Esophagus squamous epithelium (tissue), 5 donors: ENCODE data around the gene KSR2. TPM values are rescaled to one million over a fixed set of nuclear protein-coding genes. Genes with fewer than 3 reads are reported as not detected.

Source experiments
- DNase-seq: peaks from one replicate; lab custom pipeline; 2025; lab: John Stamatoyannopoulos, UW
- H3K27ac ChIP-seq, 4 donors: fragments of 200-600 bp; sonication (generic); one replicate each; pipeline ENCODE4 v1.5.1; 2016 to 2019; ENCODE audit warnings: mild to moderate bottlenecking in 1 of 4
- H3K27me3 ChIP-seq, 4 donors: fragments of 200-600 bp; sonication (generic); 1 replicate in 3 of 4; 2 replicates in 1 of 4; pipeline versions ENCODE4 v1.5.1 to v1.6.0; 2017 to 2021; ENCODE audit warnings: antibody characterized with exemption in 1 of 4
- H3K36me3 ChIP-seq, 3 donors: fragments of 200-600 bp; sonication (generic); one replicate each; pipeline ENCODE4 v1.5.1; 2016 to 2019
- H3K4me1 ChIP-seq, 3 donors: fragments of 200-600 bp; sonication (generic); one replicate each; pipeline ENCODE4 v1.5.1; 2017 to 2019
- H3K4me3 ChIP-seq, 4 donors: fragments of 200-600 bp; sonication (generic); 1 replicate in 3 of 4; 2 replicates in 1 of 4; pipeline ENCODE4 v1.5.1; 2016 to 2019; ENCODE audit warnings: mild to moderate bottlenecking in 2 of 4, moderate library complexity in 1 of 4
- H3K9me3 ChIP-seq, 3 donors: fragments of 200-600 bp; sonication (generic); one replicate each; pipeline ENCODE4 v1.5.1; 2016 to 2019
- POLR2A ChIP-seq, 4 donors: fragments of 450-650 bp; IDR thresholded peaks; one replicate each; pipeline ENCODE4 v1.6.1; 2017; ENCODE audit warnings: antibody characterized with exemption in 4 of 4, mild to moderate bottlenecking in 4 of 4, moderate library complexity in 3 of 4
- WGBS, 2 donors: methylation state at CpG; one replicate each; pipeline ENCODE4 v1.1.5; 2018; 5-methylcytosine and 5-hydroxymethylcytosine counted together
- intact Hi-C: fragments of 100-400 bp; cut with DNase I; formaldehyde crosslinking; loops from one replicate; pipeline ENCODE4 v1.15.0; 2022
- total RNA-seq, 4 donors: library from RNA; depleted of rRNA; stranded (reverse); fragments of >200 nt; gene quantifications; one replicate each; pipeline ENCODE4 v1.1.0, GENCODE V29; 2016
- TF ChIP-seq, protein P1 (sequence below), 6 experiments: fragments of 450-650 bp in 4 of 6; fragments of 200-600 bp in 2 of 6; sonication (generic) in 2 of 6; IDR thresholded peaks; one replicate each; pipeline ENCODE4 v1.5.1; 2016 to 2019; ENCODE audit warnings: antibody characterized with exemption in 6 of 6, mild to moderate bottlenecking in 4 of 6, moderate library complexity in 4 of 6
- donor health status: DM: yes; HTN: yes; CAD: no.

The KSR2 gene
- total RNA-seq, 4 donors from 2014 or later: under 0.01 to 0.13 (median 0.03) TPM

DNA sequence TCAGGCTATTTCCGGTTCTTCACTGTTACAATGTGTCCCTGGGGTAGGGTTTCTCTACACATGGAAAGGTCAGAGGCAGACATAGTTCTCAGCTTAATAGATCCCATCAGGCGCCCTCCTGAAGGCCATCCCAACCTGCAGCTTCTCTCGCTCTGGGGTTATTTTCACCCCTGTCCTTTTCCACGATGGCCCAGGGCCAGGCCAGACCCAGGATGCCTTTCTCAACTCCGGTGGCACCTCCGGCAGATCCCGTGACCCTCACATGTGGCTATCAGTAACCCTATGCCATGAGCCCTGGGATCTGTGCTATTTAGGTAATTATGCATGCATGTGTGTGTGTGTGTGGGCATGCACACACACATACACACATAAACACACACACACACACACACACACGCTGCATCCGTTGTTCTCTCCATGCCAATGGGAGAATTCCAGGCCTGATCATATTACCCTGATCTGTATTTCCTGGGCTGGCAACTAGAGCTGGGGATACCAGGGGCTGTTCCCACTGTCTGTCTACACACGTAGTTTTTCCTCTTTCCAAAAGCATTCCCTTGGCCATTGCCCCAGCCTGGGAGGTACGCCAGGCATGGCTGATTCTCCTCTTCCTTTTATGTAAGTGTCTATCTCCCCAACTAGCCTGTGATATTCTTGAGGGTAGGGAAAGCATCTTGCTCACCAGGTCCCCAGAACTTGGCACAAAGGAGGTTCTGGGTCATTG is 556.2 kb downstream of the KSR2 start:
- H3K27ac ChIP-seq: no peak overlapping the region
- DNase-seq: no peak

DNA sequence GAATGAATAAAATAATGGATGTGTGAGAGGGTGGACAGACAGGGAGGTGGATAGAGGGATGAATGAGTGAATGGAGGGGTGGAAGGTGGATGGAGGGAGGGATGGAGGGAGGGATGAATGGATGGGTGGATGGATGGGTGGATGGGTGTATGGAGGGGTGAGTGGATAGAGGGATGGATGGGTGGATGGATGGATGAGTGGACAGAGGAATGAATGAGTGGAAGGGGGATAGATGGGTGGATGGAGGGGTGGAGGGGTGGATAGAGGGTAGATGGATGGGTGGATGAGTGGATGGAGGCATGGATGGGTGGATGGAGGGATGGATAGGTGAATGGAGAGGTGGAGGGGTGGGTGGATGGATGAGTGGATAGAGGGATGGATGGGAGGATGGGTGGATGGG is 559.5 kb downstream of the KSR2 start:
- H3K4me3 ChIP-seq: no peak overlapping the region
- peaks cover 0 to 15% (median 0%) of the 10 kb centered on the region in 4 donors for H3K27me3 ChIP-seq
- no peaks in the 10 kb centered on the region for H3K36me3 ChIP-seq
- H3K9me3 ChIP-seq: no peaks in the 10 kb centered on the region
- intact Hi-C loops: no loop called here
- H3K4me1 ChIP-seq: peaks cover 0 to 11% (median 0%) of the 10 kb centered on the region in 3 donors
- H3K27ac ChIP-seq: no peak overlapping the region
- DNase-seq: no peak
- TF ChIP-seq POLR2A (IDR thresholded peaks at IDR 0.05): no peak
- TF ChIP-seq, protein P1, sequence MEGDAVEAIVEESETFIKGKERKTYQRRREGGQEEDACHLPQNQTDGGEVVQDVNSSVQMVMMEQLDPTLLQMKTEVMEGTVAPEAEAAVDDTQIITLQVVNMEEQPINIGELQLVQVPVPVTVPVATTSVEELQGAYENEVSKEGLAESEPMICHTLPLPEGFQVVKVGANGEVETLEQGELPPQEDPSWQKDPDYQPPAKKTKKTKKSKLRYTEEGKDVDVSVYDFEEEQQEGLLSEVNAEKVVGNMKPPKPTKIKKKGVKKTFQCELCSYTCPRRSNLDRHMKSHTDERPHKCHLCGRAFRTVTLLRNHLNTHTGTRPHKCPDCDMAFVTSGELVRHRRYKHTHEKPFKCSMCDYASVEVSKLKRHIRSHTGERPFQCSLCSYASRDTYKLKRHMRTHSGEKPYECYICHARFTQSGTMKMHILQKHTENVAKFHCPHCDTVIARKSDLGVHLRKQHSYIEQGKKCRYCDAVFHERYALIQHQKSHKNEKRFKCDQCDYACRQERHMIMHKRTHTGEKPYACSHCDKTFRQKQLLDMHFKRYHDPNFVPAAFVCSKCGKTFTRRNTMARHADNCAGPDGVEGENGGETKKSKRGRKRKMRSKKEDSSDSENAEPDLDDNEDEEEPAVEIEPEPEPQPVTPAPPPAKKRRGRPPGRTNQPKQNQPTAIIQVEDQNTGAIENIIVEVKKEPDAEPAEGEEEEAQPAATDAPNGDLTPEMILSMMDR (IDR thresholded peaks at IDR 0.05): no peak

More for the DNA sequence above, 556.2 kb downstream of the KSR2 start:
- H3K4me3 ChIP-seq: no peak overlapping the region
- H3K27me3 ChIP-seq: no peaks in the 10 kb centered on the region
- TF ChIP-seq, protein P1 (IDR thresholded peaks at IDR 0.05): no peak
- no peak for TF ChIP-seq POLR2A (IDR thresholded peaks at IDR 0.05)
- H3K9me3 ChIP-seq: no peaks in the 10 kb centered on the region
- no peaks in the 10 kb centered on the region for H3K36me3 ChIP-seq
- H3K4me1 ChIP-seq: peaks cover 0 to 10% (median 0%) of the 10 kb centered on the region in 3 donors
- 57 to 63% methylated on average over 11 of the region's 11 CpGs for WGBS, 2 donors
- intact Hi-C loops: no loop called here

DNA sequence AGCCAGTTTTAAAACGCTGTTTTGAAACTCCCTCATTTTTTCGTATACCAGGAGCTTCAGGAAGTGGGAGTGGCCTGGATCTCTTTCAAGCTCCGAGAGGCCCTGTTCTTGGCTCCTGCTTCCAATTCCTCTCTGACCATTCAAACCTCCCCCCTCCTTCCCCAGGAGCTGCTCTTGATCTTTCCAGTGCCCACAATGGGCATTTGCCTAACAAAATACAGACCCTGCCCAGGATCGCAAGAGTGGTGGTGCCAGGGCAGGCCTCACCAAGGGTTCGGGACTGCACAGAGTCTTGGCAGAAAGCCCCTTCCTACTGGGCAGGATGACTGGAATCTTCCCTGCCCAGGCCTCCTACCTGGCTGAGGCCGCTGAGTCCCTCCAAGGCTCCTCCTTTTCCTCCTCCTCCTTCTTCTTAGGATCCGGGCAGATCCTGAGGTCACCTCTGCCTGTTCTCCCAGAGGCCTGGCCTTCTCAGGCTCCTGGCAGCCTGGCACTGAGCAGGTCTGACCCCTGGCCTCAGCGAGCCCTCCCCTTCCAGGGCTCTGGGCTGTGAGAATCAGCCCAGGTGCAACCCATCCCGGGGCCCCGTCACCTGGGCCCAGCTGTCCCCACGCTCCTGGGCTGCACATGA is 560.5 kb downstream of the KSR2 start:
- Histone ChIP-seq H3K4me1 (peaks cover 0 to 11% (median 0%) of the 10 kb centered on the region in 3 donors), H3K4me3 (no peak overlapping the region), H3K27ac (no peak overlapping the region), H3K36me3 (no peaks in the 10 kb centered on the region), H3K9me3 (no peaks in the 10 kb centered on the region), H3K27me3 (peaks cover 0 to 18% (median 0%) of the 10 kb centered on the region in 4 donors)
- intact Hi-C loops: no loop called here
- WGBS, 2 donors: 7 to 29% methylated on average over 5 to 8 of the region's 11 CpGs
- DNase-seq: no peak
- TF ChIP-seq POLR2A (IDR thresholded peaks at IDR 0.05): no peak
- TF ChIP-seq, protein P1 (IDR thresholded peaks at IDR 0.05): no peak

DNA sequence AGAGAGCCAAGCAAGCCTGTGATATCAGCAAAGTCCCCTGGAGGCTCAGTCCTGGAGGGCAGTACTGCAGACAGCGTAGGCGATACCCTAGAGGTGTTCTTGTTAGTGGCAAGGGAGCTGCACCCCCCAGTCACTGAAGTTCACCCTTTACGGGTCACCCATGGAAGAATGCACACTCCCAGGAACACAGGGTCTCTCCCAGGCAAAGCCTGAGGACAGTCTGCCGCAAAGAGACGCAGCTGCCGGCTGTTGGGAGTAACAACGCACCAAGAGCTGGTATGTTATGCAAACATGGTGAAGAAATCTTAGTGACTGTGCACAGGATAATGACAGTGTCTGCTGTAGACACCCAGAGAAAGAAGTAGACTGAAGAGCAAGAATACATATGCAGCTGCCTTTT is 563.9 kb downstream of the KSR2 start:
- TF ChIP-seq, protein P1 (IDR thresholded peaks at IDR 0.05): no peak
- TF ChIP-seq POLR2A (IDR thresholded peaks at IDR 0.05): no peak
- 77 to 79% methylated on average over 2 to 6 of the region's 7 CpGs for WGBS, 2 donors
- Histone ChIP-seq H3K27ac (no peak overlapping the region), H3K36me3 (no peaks in the 10 kb centered on the region), H3K9me3 (no peaks in the 10 kb centered on the region), H3K27me3 (peaks cover 0 to 18% (median 0%) of the 10 kb centered on the region in 4 donors), H3K4me3 (no peak overlapping the region), H3K4me1 (peaks cover 0 to 11% (median 0%) of the 10 kb centered on the region in 3 donors)
- intact Hi-C loops: no loop called here
- no peak for DNase-seq

DNA sequence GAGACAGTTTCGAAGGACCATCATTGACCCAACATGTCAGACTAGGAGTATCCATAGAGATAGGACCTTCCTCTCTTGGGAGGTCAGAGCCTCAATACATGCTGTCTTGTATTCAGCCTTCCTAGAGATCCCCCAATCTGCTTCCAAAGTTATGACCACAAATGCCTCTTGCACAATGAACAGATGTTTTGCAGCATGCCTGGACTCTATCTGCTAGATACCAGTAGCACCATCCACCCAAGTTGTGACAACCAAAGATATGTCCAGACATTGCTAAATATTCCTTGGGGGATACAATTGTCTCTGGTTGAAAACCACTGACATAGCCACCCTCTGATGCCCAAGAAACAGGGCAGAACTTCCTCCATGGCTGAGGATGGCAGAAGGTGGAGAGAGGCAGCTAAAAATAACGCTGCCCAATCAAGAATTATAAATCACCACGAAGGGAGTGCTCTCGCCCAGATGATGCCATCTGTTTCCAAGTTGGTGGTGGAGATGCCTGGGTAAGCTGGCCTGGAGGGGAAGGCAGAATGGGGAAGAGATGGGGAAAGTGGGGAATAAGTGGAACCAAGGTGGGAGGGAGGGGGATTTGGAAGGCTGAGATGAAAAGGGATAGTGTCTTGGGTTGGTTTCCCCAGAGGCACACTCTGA is 564.5 kb downstream of the KSR2 start:
- Histone ChIP-seq H3K9me3 (no peaks in the 10 kb centered on the region), H3K27me3 (peaks cover 0 to 18% (median 0%) of the 10 kb centered on the region in 4 donors), H3K4me3 (no peak overlapping the region), H3K36me3 (no peaks in the 10 kb centered on the region), H3K27ac (no peak overlapping the region), H3K4me1 (peaks cover 0 to 11% (median 0%) of the 10 kb centered on the region in 3 donors)
- no peak for DNase-seq
- intact Hi-C loops: no loop called here
- WGBS, 2 donors: 69% methylated on average over 4 of the region's 4 CpGs
- TF ChIP-seq, protein P1 (IDR thresholded peaks at IDR 0.05): no peak
- TF ChIP-seq POLR2A (IDR thresholded peaks at IDR 0.05): no peak
